ENCODE data around the gene FSTL5.

FSTL5 gene

DNA sequence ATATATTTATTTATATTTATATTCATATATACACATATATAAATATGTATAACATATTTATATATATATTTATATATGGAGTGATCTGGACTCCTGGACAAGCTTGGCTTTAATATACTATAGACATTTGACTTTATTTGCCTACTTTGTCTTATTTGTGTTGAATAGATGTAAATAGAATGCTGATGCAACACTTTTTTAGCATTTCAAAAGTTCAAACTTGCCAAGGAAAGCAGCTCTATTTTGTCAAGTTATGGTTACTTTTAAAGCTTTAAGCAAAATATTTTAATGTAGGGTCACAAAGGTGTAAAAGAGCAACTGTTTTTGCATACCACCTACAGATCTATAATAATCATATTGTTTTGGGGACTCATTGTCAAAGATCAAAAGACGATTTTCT, 61.1 kb downstream of the FSTL5 start:
- no peak for DNase-seq

DNA sequence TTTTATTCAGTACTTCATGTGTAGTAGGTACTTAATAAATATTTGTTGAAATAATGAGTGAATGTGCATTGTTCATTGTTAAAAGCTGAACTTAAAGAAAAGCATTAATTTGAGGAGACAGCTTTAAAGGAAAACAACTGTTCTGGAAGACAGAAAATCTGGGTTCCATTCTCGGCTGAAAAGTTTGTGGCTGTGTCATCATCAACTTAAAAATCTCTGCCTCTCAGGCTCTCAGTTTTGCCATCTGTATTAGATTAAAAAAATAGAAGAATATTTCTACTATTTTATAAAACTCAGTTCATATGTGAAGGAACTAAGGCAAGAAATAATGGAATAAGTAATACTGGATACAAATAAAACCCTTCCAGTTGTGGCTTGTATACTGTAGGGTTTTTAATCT, 62.5 kb downstream of the FSTL5 start:
- DNase-seq, result no peak

DNA sequence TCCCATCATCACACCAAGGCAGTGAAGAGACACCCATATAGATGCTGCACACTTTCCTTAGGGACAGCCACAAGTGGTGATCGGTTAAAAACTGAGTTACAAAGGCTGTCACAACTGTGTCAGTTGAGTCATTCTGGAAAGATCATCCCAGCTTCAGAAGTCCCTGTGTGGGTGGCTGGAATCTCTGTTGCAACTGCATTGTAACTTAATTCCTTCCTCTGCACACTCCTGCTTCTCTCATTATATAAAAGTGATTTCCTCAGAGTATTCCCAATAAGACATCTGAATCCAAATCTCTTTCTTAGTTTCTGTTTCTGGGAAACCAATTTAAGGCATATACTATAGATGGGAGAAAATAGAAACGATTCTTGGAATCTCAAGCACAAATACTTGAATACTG, 88.1 kb downstream of the FSTL5 start:
- DNase-seq, result no peak

DNA sequence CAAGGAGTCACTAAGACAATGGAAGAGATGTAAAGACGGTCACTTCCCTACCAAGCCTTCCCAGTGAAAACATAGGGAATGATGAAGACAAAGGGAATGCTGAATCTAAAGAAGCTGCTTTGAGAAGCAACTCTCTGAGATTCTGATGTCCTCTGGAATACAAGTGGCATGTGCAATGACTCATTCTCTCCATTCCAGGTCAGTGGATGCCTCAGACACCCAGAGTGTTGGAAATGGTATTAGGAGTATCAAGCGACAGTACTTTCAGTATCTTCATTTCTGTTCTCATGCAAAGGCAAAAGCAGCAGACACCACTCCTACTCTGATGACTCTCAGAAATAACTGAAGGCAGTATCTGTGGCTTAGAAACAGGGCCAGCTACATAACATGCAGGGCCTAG, 102.6 kb downstream of the FSTL5 start:
- DNase-seq, result no peak

DNA sequence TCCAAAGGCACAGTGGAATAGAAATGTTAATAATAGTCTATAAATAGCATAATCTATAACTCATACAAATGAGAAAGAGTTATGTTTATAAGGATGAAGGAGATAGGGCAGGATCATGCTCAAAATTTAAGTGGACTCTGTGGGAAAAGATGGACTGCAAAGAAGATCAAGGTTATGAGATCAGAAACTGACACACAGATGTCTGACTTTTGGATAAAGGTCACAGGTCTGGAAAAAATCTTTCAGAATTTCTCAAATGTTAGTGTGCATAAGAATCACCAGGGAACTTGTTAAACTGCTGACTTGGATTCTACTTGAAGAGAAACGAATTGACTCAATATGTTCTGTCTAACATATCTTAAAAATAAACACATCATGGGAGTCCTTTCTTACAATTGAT, 104.1 kb downstream of the FSTL5 start:
- no peak for DNase-seq

DNA sequence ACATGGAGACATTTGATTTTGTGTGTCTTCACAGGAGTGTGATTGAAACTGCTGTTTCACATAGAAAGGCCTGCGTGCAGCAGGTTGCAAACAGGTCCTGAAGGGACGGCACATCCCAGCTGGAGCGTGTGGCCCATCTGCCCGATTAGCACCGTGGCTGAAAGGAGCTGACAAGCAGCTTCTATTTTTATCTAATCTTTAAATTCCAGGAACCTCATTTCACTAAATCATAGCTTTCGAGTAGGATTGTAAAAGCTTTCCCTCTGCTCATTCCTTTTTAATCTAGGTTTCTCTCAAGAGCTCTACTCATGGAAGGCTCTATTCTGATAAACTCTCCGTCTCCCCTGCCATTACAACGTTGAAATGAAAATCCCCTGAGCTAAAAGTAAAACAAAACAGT, 106.8 kb downstream of the FSTL5 start:
- no peak for DNase-seq

DNA sequence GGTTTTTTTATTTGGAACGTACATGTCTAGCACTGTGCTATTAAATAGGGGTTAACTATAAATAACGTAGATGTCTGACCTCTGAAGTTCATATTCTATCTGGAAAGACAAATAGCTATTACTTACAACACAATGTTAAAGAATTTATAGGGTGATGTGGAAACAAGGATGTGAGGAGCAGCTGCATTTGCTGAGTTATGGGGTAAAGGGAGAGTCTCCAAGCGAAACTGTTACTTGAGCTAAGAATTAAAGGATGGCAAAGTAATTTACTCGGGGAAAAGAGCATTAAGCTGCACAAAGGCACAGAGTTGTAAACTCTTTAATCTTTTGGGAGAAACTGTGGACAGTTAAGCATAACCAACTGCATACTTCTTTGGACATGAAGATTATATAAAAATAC, 117.7 kb downstream of the FSTL5 start:
- DNase-seq, result no peak

DNA sequence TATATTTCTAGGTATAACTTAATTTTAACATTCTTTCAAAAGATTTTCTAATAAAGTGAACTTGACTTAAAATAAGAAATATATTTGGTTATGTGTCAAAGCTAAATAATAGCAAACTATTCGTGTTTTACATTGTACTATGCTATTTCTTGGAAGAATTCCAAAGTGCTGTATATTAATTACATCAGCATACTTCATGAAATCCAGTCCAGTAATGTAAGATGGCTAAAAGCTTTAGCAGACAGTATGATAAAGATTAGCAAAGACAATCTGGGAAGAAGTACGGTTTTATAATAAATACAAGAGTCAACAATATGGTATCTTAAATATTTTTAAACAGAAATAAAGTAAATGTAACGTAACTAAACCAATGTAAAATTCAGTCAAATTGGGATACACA, 125.7 kb downstream of the FSTL5 start:
- DNase-seq, result no peak

DNA sequence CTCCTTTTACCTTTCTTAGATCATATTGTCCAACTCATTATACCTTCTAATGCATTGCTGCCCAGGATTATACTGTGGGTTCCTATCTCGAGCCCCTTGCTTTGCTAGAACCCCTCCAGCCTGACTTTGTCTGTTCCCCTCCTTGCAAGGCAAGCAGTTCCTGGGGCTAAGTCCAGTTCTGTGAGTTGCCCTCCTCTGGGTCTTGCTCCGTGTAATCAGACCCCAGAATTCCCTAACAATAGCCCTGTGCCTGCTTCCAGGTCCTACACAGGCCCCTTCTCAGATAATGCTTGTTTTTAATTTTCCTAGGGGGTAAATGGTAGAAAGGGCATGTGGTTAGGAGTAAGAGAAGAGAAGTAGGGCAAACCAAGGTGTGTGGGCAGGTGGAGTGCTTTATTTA, 145.9 kb downstream of the FSTL5 start:
- no peak for DNase-seq

DNA sequence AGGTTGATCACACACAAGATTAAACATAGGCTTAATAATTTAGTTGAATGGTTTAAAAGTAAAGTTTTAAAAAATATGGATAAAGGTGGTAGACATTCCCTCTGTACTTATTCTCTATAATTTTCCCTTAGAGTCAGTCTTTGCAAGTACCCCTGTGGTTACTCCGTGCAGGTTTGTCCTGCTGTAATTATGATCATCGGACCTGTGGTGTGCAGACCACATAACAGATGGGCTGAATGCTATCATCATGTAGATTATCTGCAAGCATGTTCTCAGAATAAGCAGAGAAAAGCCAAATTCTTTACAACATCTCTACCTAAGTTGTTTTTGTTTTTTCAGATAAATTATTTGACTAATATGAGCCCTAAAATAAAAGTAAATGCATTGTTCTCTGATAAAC, 146.8 kb downstream of the FSTL5 start:
- no peak for DNase-seq

DNA sequence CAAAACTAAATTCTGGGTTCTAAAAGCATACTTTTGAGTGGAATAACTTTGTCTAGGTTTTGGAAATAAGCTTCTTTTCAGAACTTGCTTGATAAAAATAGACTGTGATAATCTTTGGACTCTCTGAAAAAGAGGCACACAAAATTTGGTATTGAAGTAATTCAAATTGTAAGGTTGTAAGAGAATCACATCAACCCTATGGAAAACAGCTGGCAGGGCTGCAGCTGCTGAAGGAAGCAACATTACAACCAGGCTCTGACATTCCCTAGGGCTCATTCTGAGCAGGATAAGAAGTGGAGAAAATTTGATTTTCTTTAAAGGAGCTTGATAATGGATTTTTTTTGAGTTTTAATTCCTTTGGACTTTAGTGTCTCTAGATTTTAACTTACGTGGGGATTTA, 147.6 kb downstream of the FSTL5 start:
- no peak for DNase-seq

DNA sequence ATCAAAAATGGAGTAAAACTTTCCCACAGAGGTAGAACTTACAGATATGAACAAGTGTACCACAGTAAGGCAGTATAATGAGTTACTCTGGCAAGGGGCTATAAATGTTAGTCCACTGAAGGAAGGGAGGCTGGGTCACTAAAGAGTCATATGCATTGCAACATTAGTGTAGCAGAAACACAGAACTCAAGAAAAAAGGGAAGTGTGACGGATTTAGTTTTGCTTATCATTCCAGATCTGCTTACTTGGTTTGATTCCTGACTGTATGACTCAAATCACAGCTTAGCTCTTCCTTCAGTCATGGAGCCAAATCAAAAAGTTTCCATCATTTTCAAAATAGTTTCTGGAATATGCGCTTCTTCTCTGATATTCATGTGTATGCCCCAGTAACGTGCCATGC, 148.7 kb downstream of the FSTL5 start:
- DNase-seq, result no peak

DNA sequence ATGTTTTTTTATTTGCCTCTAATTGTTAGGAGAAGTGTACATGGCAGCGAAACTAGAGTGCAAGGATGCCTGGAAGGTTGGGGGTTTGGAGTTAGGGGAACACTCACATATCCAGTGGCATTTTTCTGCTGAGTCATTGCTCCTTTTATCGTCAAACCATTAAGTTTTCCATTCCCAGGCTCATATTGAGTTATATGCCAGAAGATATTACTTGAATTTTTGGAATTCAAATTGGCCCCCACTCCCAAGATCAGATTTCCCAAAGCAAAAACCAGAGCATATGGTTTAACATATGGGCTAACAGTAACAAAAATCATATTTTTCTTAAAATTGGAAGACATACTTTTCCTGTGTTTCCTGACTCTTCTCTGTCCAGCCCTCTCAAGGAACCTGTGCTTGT, 152.7 kb downstream of the FSTL5 start:
- no peak for DNase-seq

DNA sequence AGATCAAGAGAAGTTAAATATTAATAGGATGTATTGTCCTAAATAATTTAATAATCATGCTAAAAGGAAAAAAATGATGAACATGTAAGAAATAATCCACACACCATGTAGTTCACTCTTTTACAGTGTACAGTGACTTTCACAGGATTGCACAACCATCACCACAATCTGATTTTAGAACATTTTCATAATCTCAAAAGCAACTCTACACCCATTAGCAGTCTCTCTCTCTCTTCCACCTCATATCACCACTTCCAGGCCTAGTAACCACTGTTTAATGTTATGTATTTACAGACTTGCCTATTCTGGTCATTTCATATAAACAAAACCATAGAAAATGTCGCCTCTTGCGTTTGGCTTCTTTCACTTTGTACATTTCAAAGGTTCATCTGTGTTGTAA, 153.4 kb downstream of the FSTL5 start:
- no peak for DNase-seq

DNA sequence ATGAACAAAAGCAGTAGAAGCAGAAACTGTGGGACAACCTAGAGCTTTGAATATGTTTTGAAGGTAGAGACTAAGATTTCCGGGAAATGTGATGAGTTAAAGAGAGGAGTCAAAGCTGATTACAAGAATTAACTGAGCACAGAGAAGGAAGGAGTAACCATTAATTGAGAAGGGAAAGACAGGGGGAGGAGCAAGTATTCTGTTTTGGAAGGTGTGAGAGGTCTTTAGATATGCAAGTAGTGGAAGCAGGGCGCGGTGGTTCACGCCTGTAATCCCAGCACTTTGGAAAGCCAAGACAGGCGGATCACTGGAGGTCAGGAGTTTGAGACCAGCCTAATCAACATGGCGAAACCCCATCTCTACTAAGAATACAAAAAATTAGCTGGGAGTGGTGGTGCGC, 171.5 kb downstream of the FSTL5 start:
- DNase-seq, result no peak

DNA sequence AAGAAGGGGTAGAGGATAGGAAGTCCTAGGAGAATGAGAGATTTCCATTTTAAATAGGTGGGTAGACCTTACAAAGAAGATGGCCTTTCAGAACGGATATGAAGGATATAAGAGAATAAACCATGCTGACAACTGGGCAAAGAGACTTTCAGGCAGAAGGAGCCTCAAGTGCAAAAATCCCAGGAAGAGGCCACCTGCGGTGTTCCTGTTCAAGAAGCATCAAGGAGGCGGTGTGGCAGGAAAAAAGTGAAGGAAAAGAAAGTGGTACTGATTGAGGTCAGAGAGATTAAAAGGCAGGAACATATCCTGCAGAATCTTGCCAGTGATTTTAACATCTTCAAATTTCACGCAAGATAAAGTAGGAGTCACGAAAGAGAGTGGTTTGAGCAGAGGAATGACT, 172.0 kb downstream of the FSTL5 start:
- DNase-seq, result no peak

DNA sequence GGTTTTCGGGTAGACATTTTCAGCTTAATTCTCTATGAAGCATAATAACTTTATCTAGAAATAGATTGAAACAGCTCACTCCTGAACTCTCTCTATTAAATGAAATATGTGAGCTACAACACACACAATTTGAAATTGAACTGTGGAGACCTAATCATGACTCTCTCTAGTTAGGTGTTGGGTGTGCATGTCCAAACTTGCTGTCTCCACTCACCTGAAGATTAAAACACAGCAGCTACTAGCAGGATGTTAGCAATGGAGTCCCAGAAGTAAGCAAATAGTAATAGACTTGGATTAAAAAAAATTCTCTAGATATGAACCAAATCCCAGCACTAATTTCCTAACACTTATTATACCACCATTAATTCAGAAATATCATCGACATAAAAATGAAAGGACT, 173.1 kb downstream of the FSTL5 start:
- DNase-seq, result no peak

DNA sequence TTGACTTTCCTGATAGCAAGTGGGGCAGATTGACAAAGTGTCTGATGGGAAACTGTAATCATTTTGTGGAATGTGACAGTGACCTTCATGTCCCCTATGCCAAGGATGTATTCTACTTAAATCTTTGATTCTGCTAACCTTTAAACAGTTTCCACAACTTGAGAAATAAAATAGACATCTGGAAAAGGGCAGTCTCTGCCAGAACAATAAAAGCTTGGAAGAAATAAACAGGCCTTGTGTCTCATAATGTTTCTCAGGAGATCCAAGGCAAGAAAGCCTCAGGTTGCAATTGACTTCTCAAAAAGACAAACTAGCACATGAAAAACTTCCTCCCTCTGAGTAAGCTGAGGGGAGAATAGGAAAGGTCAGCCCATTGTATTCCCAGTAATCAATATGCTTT, 174.9 kb downstream of the FSTL5 start:
- no peak for DNase-seq

DNA sequence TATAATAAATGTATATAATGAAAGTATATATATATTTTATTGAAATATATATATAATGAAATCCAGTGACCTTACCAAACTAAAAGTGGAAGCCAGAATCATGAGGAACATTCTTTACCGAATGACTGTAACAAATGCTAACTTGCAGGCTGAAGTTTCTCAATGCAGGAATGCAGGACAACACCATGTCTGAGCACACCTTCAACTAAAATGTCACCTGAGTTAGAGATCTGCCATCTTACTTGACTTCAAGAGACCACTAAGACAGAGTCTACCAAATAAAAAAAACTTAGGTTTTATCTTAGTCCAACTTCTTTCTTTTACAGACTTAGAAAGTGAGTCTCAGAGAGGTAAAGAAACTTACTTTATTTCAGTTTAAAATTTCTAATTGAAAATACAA, 176.2 kb downstream of the FSTL5 start:
- no peak for DNase-seq

DNA sequence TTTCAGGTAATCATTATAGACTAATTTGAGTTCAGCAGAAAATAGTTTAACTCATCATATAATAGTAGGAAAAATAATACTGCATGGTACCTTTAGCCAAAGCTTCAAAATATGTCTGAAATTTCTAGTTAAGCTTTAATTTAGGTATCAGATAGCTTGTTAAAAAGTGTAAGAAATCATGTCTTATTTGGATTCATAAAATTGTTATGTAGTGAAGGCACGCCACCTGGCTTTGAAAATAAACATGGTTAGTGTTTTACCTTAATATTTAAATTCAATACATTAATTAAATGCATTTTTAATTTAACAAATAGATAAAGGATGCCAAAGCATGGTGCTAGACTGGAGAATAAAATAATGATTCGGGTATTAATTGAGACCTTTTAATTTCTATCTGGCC, 211.4 kb downstream of the FSTL5 start:
- no peak for DNase-seq

DNA sequence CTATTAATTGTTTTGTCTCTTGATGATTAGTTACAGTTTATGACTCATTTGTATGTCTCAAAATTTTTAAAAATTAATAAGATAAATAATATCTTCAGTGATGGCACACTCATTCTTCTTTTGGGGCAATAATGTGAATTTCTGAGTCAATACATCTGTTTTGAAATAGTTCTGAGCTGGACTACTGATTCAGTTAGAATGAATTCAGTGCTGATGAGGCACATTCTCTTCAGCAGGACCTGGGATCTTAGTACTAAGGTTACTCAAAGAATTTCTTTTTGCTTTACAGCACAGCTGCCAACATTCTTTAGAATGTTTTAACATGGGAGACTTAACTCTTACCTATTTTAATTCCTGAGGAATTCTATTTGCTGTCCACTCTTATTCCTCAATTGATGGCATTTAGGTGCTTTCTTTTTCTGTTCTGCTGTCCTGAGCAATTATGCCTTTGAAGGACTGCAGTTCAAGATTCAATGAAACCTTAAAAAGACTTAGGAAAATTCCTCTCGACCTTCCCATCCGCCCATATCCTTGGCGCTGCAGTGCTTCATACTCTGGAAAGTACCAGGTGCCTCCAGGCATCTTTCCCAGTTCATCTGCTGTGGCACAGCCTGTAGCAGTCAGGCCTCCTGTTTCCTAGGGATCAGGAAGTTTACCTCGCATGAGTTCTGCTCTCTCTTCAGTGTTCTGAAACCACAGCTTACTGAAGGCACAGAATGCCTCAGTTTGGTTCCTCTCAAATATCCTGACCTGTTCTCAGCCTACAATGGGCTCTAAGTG, 213.7 kb downstream of the FSTL5 start:
- DNase-seq, result no peak

DNA sequence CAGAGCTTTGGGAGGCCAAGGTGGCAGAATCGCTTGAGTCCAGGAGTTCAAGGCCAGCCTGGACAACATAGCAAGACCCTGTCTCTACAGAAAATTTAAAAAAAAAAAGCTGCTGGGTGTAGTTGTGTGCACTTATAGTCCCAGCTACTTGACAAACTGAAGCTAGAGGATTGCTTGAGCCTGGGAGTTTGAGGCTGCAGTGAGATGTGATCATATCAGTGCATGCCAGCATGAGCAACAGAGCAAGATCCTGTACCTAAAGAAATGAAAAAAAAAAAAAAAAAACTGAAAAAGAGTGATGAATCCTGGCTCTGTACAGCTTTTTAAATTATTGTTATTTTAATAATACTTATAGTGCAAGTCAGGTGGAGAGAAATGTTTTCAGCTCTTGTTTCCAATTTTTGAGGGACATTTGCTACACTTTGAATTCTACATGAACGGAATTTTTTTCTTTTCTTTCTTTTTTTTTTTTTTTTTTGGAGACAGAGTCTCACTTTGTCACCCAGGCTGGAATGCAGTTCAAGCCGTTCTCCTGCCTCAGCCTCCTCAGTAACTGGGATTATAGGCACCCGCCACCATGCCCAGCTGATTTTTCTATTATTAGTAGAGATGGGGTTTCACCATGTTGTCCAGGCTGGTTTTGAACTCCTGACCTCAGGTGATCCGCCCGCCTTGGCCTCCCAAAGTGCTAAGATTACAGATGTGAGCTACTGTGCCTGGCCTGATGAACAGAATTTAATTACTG, 215.6 kb downstream of the FSTL5 start:
- DNase-seq, result no peak

DNA sequence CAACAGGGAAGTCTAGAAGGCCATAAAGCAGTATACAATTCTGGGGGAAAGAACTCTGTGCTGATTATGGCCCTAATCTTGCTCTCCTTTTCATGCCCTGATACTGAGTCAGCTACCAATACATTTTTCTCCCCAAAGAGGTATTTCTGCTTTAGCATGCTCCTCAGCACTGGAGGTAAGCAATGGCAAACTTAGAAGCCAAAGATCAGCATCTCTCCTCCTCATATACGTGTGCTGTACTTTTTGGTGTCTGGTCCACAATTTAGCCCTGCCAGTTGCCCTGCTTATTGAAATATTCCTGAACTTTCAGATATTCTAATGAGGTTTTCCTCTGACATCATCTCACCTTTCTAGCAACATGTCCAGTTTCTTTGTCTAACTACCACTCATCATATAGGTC, 226.2 kb downstream of the FSTL5 start:
- no peak for DNase-seq

DNA sequence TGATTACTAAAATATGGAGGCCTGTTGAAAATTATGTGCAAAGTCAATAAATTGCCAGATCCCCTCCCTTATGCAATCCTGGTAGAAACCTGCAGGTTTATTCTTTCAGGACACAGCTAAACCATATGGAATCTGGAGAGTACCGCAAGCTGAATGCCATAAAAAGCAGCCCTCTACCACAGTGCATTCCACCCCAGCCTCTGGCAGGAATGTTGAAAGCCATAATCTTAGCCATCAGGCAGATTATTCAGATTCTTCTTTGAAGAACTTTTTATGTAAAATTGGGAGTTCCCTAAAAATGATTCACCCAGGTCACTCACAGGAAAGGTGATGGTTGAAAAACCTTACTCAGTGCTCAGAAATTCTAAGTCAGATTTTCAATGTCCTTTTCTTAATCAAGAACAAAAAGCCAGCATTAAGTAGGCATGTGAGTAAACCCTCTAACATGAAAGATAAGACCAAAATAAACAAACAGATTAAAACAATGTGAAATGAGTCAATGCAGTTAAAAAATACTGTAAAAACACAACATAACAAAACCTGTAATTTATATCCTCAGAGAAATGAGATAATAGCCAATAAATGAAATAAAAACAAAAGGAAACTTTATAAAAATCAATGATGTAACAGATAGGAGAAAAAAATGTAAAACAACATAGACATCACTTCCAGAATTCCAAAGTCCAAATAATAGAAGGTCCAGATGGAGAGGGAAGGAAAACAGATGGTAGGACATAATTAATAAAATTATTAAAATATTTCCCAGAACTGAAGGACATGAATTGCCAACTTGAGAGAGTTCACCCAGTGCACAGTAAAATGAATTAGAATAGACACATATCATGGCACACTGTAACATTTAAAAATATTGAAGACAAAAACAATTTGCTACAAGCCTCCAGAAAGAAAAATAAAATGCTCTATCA, 226.9 kb downstream of the FSTL5 start:
- no peak for DNase-seq

Data from activated T-cell treated with anti-CD3 and anti-CD28 coated beads for 4 hours (primary cell).